Measurements from ENCODE around the gene CCDC24.

CCDC24 gene

DNA sequence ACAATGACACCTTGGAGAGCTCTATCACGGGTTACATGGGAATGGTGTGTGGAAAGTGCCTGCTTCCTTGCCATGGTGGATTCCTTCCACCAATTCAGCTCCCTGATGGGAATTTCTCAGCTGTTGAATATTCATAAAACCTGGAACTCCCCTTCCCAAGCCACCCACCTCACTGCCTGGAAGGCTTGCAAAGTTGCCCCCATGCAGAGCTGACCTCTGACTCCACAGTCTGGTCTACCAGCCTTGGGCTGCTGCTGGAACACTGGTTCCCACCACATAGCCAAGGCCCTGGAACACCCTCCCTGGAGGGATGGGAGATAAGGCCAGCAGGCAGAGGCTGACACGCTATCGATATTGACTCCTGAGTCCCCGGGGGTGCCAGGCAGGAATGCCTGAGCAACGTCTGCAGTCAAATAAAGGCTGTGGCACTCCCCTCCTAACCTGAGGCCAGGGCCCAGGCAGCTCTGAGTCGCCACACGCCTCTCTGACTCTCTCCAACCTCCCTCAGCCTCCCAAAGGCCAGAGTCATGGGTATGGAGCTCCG lies 8.8 kb downstream of the CCDC24 start:
- DNase-seq: no peak

DNA sequence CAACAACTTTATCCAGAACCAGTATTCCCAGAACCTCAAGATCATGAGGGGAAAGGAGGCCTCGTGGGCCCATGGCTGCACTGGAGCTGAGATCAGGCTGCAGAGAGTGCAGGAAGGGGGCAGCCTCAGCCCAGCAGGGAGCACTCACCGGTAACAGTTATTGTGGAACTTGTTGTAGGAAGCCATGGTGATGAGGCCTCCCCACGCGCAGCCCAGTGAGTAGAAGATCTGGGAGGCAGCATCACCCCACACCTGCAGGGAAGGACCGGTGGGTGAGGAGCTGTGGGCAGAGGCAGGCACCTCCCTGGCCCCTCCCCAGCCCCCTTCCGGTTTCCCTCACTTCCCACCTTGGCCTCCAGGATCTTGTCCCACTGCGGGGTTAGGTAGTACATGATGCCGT lies 10.8 kb downstream of the CCDC24 start:
- no peak for DNase-seq

DNA sequence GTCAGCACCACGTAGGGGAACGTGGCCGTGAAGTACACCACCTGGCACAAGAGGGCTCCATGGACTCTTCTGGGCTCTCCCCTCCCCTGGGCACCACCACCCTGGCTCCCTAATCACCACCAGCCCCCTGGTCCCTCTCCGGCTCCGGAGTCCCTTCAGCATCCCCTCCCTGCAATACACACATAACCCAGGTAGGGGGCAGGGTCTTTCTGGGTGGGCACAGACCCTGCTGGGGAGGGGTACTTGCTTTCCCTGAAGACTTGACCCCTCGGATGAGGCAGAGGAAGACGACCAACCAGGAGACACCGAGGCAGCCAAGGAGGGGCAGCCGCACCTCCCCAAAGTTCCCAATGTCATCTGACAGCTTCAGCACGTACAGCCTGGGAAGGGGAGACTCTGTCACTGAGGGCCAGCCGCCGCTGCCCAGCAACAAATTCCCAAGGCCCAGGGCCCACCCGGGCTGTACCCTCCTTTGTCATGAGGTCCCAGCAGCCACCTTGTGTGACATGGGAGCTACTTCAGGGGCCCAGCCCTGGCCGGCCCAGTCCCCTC lies 11.3 kb downstream of the CCDC24 start:
- no peak for DNase-seq

DNA sequence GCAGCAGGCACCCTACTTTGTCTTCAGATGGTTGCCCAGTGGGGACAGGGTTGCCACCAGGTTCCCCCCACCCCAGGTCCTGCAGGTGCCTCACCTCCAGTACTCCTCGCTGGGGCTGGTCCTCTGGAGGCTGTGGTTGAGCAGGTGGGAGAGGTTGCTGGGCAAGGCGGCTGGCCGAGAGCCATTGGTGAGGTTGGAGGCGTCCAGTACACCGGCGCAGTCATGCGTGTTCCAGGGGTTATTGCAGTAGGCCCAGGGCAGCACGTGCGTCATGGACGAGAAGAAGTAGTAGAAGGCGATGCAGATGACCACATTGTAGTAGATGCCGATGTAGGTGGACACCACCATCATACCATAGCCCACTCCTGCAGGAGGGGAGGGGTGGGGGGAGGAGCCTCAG lies 16.9 kb downstream of the CCDC24 start:
- no peak for DNase-seq

DNA sequence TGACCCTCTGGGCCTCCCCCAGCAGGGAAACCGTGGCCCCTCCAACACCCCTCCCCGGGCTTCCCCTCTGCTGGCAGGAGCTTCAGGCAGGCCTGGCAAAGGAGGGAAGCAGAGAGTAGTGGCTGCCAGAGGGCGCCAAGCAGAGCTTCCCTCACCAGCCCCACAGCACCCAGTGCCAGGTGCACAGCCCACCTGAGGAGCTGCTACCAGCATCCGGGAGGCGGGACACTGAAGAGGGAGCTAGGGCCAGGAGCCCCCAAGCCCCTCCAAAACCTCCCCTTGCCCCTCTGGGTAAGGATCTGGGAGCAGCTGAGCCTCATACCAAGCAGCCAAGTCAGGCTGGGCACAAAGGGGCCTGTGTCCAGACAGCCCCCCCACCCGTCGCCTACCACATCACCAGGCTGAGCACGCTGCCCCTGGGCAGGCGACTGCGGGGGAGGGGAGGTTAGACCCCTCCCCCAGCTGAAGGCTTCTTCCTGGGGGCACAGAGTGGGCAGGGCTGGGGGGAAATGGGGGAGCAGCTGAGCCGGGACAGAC lies 19.6 kb downstream of the CCDC24 start:
- DNase-seq: no peak

DNA sequence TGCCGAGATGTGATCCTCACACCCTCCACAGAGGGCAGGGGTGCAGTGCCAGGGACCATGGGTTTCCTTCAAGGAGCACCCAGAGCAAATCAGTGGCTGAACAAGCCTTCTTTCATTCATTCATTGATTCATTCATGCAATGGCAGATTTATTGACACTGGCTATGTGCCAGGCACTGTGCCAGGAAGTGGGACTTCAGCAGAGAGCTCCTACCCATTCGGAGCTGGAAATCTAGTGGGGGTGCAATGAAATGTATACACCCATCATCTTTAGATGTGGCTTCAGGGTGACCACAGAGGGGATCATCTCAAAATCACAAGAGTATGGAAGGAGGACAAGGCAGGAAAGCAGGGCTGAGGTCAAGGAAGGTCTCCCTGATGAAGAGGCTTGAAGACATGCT lies 21.0 kb downstream of the CCDC24 start:
- DNase-seq: no peak

DNA sequence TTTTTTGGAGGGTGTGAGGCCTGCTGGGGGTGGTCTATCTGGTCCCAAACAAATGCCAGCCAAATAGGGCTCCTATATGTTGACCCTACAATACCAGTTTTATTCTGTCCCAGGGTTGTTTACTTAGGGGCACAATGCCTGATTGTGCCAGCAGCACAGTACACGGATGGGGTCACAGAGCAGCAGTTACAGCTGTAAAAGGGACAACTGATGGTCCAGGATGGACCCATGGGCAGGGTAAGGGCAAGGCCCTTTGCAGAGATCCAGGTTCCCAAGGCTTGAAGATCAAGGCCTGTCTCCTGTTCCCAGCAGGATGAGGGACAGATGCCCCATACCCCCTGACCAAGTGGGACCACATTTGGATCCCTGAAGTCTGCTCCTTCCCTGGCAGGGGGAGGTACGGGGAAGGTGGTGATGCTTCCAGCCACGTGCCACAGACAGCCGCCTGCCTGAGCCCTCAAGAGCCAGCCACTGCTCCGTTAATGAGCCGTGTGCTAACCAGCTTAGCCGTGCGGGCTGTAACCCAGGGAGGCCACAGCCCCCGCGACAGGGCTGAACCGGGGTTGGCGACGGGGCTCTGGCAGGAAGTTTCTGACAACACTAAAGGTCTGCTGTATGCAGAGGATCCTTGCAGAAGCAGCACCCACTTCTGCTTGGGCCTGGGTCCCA lies 21.7 kb downstream of the CCDC24 start:
- no peak for DNase-seq

DNA sequence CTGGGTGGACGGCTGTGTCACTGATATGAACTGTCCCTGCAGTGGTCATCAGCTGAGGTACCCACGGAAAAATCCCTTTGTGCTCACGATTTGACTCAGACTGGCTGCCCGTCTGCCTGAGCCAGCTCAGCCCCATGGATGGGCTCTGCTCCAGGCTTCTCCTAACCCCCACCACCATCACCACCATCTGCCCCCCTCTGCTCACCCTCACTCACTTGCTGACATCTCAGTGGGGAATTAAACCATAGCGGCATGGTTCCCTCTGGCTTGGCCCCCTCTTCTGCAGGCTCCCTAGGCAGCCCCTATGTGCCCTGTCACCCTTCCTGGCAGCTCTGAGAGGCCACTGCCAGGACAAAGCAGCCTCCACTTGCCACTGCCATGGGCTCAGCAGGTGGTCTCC lies 22.6 kb downstream of the CCDC24 start:
- no peak for DNase-seq

DNA sequence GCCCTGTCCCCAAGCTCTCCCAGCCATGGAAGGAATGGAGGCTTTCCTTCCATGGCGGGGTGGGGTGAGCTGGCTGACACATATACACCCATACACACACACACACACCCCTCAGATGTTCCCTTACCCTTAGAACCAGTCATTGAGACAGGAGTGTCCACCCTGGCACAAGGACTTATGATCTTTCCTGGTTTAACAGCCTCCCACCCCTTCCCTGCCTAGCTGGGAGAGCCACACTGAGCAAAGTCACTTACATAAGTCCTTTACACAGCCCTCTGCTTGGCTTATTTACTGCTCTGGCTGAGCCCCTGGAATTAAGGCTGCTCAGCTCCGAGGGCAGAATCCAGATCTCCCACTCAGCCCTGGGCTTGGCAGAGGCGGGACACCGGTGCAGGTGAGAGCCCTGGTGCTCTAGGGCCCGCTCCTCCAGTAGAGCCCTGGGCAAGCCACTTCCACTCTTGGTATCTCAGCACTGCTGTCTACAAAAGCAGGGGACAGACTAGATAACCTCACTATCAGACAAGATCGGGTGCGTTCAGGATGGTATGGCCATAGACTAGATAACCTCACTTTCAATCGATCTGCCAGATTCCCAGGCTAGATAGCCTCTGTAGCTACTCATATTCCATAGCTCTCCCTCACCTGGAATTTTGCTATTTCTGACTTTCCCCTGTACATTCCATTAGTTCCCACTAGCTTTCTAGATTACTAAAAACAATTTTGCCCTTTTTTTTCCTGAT lies 23.1 kb downstream of the CCDC24 start:
- no peak for DNase-seq

DNA sequence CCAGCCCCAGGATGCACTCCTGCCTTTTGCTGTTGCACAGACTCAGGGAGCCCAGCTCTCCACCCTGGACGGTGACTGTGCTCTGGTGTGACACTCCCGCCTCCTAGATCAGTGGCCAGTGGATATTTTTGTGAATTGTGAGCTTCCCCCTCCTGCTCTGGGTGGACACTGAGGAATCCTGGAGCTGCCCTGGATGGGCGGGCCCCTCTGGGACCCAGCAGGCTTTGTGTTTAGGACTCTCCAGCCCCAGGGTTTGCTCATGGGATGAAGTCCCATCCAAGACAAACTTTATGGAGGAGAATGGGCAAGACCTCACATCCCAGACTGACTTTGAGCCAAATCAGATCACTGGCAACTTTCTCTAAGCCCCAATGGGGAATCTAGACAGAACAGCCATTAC lies 23.8 kb downstream of the CCDC24 start:
- DNase-seq: no peak

DNA sequence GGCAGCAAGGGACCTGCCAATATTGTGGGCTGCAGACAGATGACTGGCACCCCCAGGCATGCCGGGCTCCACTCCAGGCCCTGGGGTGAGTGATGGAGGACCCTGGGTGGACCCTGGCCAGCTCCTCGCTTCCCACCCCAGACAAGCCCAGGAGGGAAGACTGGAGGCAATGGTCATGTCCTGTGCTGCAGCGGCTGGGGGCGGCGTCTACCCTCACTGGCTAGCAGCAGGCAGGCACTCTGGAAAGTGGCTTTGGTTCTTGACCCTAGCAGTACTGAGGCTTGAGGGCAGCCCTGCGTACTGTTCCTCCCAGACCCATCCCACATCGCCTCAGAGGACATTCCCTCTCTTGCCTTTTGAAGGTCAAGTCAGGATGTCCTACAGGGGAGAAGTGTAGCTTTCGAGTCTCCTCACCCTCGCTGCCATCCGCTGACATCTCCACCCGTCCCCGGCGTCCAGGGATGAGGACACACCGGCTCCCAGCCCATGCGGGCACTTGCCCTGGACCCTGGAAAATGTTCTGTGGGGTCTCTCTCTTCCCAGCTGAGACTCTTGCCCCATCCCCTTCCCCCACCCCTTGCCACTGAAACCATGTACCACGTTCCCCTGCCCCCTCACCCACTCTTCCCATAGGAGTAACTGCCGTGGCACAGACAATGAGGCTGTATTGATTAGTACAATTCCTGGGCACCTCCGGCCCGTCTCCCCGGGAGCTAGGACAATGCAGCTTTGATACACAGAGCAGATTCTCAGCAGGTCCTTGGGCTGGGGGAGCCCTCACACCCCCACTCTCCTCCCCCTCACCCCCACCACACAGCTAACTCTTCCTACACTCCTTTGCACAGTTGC lies 24.9 kb downstream of the CCDC24 start:
- no peak for DNase-seq

DNA sequence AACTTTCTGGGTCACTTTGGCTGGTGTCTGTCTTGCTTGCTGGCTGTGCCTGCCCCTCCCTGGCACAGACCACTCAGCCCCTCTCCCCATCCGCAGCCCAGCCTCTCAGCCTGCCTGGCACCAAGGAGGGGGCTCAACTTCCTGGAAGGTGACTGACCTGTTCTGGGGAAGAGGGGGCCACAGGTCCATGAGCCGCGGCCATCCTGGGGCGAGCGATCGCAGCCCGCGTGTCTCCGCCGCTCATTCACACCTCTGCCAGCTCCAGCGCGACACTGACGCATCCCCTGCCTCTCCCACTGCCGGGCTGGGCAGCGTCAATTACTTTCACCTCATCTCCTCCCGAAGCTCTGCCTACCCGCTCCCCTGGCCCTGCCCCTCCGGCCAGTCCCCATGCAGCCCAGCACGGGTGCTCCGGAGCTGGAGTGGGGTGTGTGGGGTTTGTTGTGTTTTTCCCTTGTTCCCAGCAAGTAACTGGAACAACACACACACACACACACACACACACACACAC lies 25.5 kb downstream of the CCDC24 start:
- DNase-seq: no peak

DNA sequence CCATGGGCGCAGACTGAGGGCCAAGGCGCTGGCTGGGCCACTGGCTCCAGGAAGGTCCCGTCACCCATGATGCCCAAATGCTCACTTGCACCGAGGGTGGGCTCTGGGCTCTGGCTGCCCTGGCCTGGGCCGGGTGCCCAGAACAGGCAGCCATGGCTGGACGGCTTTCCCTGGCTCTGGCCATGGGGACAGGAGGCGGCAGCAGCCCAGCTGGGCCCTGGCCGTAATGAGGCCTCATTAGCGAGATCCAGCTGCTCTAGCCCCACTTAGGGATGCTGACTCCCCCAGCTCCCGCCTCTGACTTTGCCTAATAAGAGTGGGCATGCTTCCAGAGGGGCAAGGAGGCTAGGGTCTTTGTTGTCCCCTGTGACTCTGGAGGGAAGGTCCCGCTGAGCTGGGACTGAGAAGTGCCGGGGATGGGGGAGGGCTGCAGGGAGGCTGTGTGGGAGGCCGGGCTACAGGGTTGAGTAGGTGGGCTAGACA lies 28.1 kb downstream of the CCDC24 start:
- no peak for DNase-seq

DNA sequence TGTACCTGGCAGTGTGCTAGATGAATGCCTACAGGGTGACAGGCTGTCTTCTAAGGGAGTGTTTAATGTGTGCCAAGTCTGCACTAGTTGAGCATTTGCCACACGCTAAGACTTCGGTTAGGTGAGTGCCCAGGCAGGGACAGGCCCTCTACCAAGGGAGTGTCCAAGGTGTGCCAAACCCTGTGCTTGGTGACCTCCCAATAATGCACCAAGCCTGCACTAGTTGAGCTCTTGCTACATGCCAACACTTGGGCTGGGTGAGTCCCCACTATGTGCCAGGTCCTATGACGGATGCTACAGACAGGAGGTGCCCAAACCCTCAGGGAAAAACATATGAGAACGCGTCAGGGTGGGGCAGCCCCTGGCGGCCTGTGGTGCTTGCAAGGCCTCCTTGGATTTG lies 29.1 kb downstream of the CCDC24 start:
- DNase-seq: no peak

DNA sequence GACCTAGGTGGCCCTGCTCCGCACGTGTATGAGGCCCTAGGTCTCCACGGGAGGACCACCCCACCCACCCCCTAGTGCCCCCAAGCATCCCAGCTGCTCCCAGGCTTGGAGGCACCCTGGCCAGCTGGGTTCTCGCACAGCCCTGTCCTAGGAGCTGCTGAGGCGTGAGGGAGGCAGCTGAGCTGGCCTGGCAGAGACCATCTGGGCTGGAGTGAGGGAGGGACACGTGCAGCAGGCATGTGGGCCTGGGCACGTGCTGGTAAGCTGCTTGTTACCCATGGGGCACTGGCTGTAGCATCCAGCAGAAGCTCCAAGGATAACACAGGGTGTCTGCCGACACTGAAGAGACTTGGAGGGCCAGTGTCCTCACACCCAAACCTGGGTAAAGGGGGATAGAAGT lies 29.8 kb downstream of the CCDC24 start:
- no peak for DNase-seq

DNA sequence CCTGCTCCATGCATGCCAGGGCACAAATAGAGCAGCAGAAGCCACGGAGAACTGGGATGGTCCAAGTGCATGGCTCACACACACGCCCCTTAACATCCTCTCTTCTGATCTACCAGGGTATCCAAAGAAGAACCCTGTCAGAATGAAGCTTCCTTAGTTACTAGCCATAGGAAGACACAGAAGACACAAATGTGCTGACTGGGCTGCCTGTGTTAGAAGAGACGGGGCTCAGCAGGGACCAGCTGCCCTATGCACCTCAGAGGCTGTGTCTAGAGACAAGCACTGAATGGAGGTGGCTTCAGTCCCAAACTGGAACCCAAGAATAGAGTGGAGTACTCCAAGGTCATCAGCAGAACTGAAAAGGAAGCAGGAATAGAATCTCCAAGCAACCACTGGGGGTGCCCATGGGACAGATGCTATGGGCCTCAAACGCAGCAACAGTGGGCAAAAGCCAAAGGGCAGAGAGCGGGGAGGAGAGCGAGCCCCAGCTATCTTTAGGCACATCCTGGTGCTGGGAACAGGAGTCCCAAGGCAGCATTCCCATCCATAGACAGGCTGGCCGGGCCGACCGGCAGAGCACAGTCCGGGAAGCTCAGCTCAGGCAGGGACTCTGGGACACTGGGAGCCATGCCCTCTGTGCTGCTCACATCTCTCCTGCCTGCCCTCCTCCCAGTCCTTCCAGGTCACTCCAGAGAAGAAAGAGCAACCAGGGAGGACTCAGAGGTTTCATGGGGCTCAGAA lies 30.4 kb downstream of the CCDC24 start:
- DNase-seq: no peak

DNA sequence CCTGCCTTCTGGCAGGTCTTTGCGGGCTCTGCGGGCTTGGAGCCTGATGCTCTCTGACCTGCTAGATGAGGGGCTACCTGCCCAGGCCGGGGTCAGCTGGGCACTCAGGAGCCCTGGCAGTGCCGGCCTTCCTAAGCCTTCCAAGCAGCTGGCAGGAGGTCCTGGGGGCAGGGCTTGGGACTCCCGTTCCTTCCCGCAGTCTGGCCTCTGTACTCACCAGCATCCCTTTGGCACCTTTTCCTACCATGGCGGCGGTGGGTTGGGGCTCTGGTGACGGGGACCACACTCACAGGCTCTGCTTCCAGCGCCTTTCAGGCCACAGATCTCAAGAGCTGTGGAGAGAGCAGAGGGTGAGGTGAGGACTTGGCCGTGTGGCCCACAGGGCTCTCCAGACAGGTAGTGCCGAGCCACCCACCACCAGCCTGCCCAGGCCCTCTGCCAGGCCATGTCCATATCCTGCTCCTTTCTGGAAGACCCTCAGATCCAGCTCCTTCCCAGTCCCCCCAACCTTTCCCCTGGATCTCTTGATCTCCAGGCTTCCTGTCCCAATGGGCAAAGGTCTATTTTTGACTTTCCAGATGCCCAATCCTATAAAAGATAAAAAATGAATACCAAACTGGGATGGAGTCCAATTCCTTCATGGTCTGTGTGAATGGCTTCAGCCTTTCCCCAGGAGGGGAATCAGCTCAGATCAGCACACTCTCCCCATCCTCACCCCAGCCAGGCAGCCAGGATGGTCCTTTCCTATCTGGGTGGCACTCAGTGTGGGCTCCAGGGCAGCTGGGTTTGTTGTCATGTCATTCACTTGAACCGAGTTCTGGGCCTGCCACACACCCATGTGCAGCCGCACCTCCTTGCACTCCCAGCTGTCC lies 32.9 kb downstream of the CCDC24 start:
- no peak for DNase-seq

DNA sequence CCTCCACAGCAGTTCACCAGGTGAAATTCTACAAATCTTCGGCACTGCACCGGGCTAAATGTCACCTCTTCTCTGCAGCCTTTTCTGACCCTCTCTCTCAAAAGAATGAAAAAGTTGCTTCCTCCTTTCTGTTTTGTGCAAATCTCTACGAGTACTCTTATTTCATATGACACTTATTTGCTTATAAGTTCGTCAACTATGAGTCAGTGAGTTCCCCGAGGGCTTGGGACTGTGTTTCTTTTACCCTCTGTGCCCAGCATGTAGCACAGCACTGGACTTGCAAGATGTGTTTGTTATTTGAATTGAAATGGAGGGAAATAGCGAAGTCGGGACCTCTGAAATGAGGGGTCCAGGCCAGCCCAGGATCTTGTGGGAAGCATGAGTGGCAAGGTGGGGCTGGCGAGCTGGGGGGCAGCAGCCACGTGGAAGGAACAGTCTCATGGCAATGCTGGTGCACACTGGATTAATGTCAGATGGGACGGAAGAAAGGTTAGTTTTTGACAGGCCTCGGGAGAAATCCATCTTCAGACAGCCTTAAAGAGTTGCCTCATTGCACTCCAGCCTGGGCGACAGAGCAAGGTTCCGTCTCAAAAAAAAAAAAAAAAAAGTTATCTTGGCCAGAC lies 33.6 kb downstream of the CCDC24 start:
- no peak for DNase-seq

DNA sequence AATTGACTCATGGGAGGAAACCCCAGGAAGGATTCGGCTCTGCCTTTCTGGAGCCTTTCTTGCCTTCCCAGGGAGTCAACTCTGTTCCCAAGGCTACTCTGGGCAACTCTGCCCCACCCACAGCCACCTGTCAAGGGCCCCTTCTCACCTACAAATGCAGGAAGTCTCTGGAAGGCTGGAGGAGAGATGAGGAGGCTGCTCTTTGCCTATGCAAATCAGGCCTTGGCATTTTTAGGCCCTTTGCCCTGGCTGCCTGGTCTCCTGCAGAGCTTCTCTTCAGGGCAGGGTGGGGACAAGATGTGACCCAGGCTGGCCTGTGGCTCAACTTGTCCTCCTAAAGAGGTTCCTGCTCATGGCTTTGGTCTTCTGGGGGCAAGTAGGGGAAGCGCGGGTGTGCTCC lies 34.4 kb downstream of the CCDC24 start:
- DNase-seq: no peak

DNA sequence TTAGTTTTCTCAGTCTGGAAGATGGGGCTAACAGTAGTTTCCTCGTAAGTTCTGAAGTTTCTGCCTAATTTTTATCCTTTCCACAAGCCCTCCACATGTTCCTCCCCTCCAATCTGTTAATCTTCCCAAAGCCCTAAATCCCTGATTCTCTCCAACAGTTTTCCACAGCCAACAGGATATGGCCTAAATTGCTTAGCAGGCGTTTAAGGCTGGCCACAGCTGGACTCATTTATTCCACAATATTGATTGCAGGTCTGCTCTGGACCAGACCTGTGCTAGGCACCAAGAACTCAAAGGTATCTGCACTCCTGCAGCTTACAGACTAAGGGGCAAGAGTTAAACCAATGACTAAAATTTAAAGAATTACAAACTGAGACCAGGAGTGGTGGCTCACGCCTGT lies 35.9 kb downstream of the CCDC24 start:
- DNase-seq: no peak

All from stimulated activated CD4-positive, alpha-beta T cell treated with anti-CD3 and anti-CD28 coated beads, Interleukin-15, amount 100 ng/mL, for 24 hours (primary cell).